ENCODE measurements around the gene NISCH. TPM values are rescaled to one million over a fixed set of nuclear protein-coding genes. Genes with fewer than 3 reads are reported as not detected.

Gene NISCH
- total RNA-seq, 1 experiment from 2014 or later, result 63.4 TPM

DNA sequence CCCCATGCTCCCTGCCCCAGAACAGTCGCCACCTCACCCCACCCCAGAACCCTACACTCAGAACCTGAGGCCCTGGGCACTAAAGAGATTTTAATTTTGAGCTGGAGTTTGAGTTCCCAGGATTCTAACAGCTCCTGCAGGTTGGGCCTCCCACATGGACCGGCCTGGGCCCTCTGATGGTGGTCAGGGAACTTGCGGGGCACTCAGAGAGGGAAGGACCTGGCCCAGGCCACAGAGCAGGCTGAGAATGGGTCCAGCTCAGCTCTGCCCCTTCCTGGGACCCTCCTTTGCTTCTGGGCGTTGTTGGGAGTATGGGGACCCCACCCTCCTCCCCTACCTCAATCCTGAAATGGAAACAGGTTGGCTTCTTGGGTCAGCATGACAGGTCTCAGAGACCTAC lies 9.4 kb upstream of the NISCH start:
- no peaks in the 10 kb centered on the region for H3K36me3 ChIP-seq (ENCODE audit: control insufficient read depth, insufficient read depth, low read length)
- no peak overlapping the region for H3K4me3 ChIP-seq (ENCODE audit: low read depth in 2 of 2, low read length in 2 of 2)
- ChIA-PET POLR2A (no interaction called here), CTCF (interaction anchor here (1.8 kb wide), 1 partner anchor 13 kb away, joined by 9 read pairs; no protein-coding TSS in a partner anchor)
- H3K4me1 ChIP-seq (ENCODE audit: control insufficient read depth, insufficient read depth, low read length), result peaks cover 12% of the 10 kb centered on the region
- DNase-seq (ENCODE audit: low read depth, low spot score) (no peak), ATAC-seq (no peak)
- BruUV-seq (replicated peaks), result no TSS peak
- H3K27ac ChIP-seq (ENCODE audit: low read length), result no peak overlapping the region
- intact Hi-C loops (cut with micrococcal nuclease; ENCODE audit: unreplicated experiment), result loop anchor here (5.0 kb wide), 1 partner anchor 154 kb away; no protein-coding TSS in a partner anchor
- H3K9me3 ChIP-seq (ENCODE audit: control insufficient read depth, insufficient read depth, low read depth, low read length), result no peaks in the 10 kb centered on the region
- TF ChIP-seq, protein P1, sequence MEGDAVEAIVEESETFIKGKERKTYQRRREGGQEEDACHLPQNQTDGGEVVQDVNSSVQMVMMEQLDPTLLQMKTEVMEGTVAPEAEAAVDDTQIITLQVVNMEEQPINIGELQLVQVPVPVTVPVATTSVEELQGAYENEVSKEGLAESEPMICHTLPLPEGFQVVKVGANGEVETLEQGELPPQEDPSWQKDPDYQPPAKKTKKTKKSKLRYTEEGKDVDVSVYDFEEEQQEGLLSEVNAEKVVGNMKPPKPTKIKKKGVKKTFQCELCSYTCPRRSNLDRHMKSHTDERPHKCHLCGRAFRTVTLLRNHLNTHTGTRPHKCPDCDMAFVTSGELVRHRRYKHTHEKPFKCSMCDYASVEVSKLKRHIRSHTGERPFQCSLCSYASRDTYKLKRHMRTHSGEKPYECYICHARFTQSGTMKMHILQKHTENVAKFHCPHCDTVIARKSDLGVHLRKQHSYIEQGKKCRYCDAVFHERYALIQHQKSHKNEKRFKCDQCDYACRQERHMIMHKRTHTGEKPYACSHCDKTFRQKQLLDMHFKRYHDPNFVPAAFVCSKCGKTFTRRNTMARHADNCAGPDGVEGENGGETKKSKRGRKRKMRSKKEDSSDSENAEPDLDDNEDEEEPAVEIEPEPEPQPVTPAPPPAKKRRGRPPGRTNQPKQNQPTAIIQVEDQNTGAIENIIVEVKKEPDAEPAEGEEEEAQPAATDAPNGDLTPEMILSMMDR (IDR thresholded peaks at IDR 0.05), result no peak
- TF ChIP-seq REST (IDR thresholded peaks at IDR 0.05; ENCODE audit: insufficient read depth in 1 of 2, low read depth in 2 of 2, low read length in 1 of 2) (no peak), SIN3A (IDR thresholded peaks at IDR 0.05; ENCODE audit: borderline replicate concordance, insufficient read depth, low read depth, low read length) (no peak), TCF7L2 (IDR thresholded peaks at IDR 0.05; ENCODE audit: low read depth, low read length) (no peak), POLR2AphosphoS5 (IDR thresholded peaks at IDR 0.05; ENCODE audit: low read depth, low read length) (no peak)
- in situ Hi-C loops (cut with HindIII; ENCODE audit: low pct_unique_long_range_greater_than_20kb, low sequenced_read_pairs), result no loop called here
- no peaks in the 10 kb centered on the region for H3K27me3 ChIP-seq (ENCODE audit: control insufficient read depth, insufficient read depth, low read length)

GRCh38 chr3:52446631-52447511 lies 8.5 kb upstream of the NISCH start:
- intact Hi-C loops (cut with micrococcal nuclease; ENCODE audit: unreplicated experiment) (loop anchor here (5.0 kb wide), 1 partner anchor 155 kb away; no protein-coding TSS in a partner anchor), in situ Hi-C loops (cut with HindIII; ENCODE audit: low pct_unique_long_range_greater_than_20kb, low sequenced_read_pairs) (no loop called here)
- Histone ChIP-seq H3K27me3 (ENCODE audit: control insufficient read depth, insufficient read depth, low read length) (no peaks in the 10 kb centered on the region), H3K4me3 (ENCODE audit: low read depth in 2 of 2, low read length in 2 of 2) (no peak overlapping the region), H3K27ac (ENCODE audit: low read length) (no peak overlapping the region), H3K9me3 (ENCODE audit: control insufficient read depth, insufficient read depth, low read depth, low read length) (no peaks in the 10 kb centered on the region), H3K4me1 (ENCODE audit: control insufficient read depth, insufficient read depth, low read length) (peaks cover 14% of the 10 kb centered on the region), H3K36me3 (ENCODE audit: control insufficient read depth, insufficient read depth, low read length) (no peaks in the 10 kb centered on the region)
- CTCF ChIA-PET, result interaction anchor here (0.6 to 1.8 kb wide), 2 partner anchors 14 to 225 kb away, joined by 3 to 9 read pairs; no protein-coding TSS in a partner anchor
- POLR2A ChIA-PET, result no interaction called here
- DNase-seq (ENCODE audit: low read depth, low spot score), result peak; percentile 66
- TF ChIP-seq SIN3A (IDR thresholded peaks at IDR 0.05; ENCODE audit: borderline replicate concordance, insufficient read depth, low read depth, low read length), result no peak
- TF ChIP-seq, protein P1 (IDR thresholded peaks at IDR 0.05), result peak; percentile 98
- no peak for TF ChIP-seq POLR2AphosphoS5 (IDR thresholded peaks at IDR 0.05; ENCODE audit: low read depth, low read length)
- no peak for TF ChIP-seq TCF7L2 (IDR thresholded peaks at IDR 0.05; ENCODE audit: low read depth, low read length)
- TF ChIP-seq REST (IDR thresholded peaks at IDR 0.05; ENCODE audit: insufficient read depth in 1 of 2, low read depth in 2 of 2, low read length in 1 of 2), result no peak
- no TSS peak for BruUV-seq (replicated peaks)
- ATAC-seq, result peak; percentile 58

Measured in Panc1 (cell line).